Keratinocyte (primary cell): ENCODE results near the gene DSCAML1. TPM values are rescaled to one million over a fixed set of nuclear protein-coding genes. Genes with fewer than 3 reads are reported as not detected.

Experiments
- DNase-seq: peaks from one replicate; pipeline ENCODE4 v3.0.0-alpha.2; 2011; ENCODE audit warnings: low read depth, missing footprints, low spot score
- FAIRE-seq: peaks from 2 replicates; lab custom pipeline; 2011; peaks lifted over from hg19 to GRCh38; lab: Jason Lieb, UNC
- H2AFZ ChIP-seq: 2 replicates; pipeline ENCODE4 v1.6.0; 2012; ENCODE audit warnings: low read length, control low read depth, inconsistent platforms; ENCODE audit not compliant: control insufficient read depth
- H3K27ac ChIP-seq: 2 replicates; pipeline ENCODE4 v1.5.1; 2011; ENCODE audit warnings: low read length; ENCODE audit not compliant: control insufficient read depth, insufficient read depth
- H3K27me3 ChIP-seq: 3 replicates; pipeline ENCODE4 v1.6.0; 2011; ENCODE audit warnings: low read length; ENCODE audit not compliant: control insufficient read depth, insufficient read depth; ENCODE audit errors: extremely low read depth
- H3K36me3 ChIP-seq, 2 experiments: 2 replicates in 1 of 2; 3 replicates in 1 of 2; pipeline ENCODE4 v1.5.1; 2011; ENCODE audit warnings: low read length in 2 of 2, mild to moderate bottlenecking in 1 of 2; ENCODE audit not compliant: control insufficient read depth in 2 of 2, insufficient read depth in 2 of 2; ENCODE audit errors: extremely low read depth in 1 of 2
- H3K4me1 ChIP-seq: 3 replicates; pipeline ENCODE4 v1.5.1; 2011; ENCODE audit warnings: low read length; ENCODE audit not compliant: control insufficient read depth, insufficient read depth; ENCODE audit errors: extremely low read depth
- H3K4me2 ChIP-seq: 3 replicates; pipeline ENCODE4 v1.6.0; 2011; ENCODE audit warnings: low read depth, low read length; ENCODE audit not compliant: control insufficient read depth, insufficient read depth; ENCODE audit errors: extremely low read depth
- H3K4me3 ChIP-seq, 3 experiments: fragments of 200-600 bp in 1 of 3; sonication (generic) in 1 of 3; 2 replicates in 2 of 3; 3 replicates in 1 of 3; pipeline ENCODE4 v1.5.1; 2011 to 2016; ENCODE audit warnings: low read length in 3 of 3, mild to moderate bottlenecking in 3 of 3, control low read depth in 2 of 3, inconsistent platforms in 1 of 3, low read depth in 1 of 3, mixed read lengths in 1 of 3, mixed run types in 1 of 3, moderate library complexity in 1 of 3; ENCODE audit not compliant: control insufficient read depth in 2 of 3, insufficient read depth in 2 of 3; ENCODE audit errors: extremely low read depth in 1 of 3
- H3K79me2 ChIP-seq: 2 replicates; pipeline ENCODE4 v1.6.0; 2012; ENCODE audit warnings: low read length; ENCODE audit not compliant: control insufficient read depth, insufficient read depth
- H3K9ac ChIP-seq: 3 replicates; pipeline ENCODE4 v1.6.0; 2011; ENCODE audit warnings: low read length; ENCODE audit not compliant: control insufficient read depth, insufficient read depth; ENCODE audit errors: extremely low read depth
- H3K9me1 ChIP-seq: 3 replicates; pipeline ENCODE4 v1.6.0; 2011; ENCODE audit warnings: low read length; ENCODE audit not compliant: control insufficient read depth, insufficient read depth; ENCODE audit errors: extremely low read depth
- H3K9me3 ChIP-seq: 2 replicates; pipeline ENCODE4 v1.5.1; 2012; ENCODE audit warnings: low read depth, low read length; ENCODE audit not compliant: control insufficient read depth
- H4K20me1 ChIP-seq: 3 replicates; pipeline ENCODE4 v1.6.0; 2011; ENCODE audit warnings: low read length; ENCODE audit not compliant: control insufficient read depth, insufficient read depth; ENCODE audit errors: extremely low read depth
- CTCF ChIP-seq, 3 experiments: IDR thresholded peaks in 1 of 3; conservative IDR thresholded peaks in 1 of 3; optimal IDR thresholded peaks in 1 of 3; 2 replicates in 2 of 3; 3 replicates in 1 of 3; pipeline versions ENCODE3 to v1.5.1; 2011; ENCODE audit warnings: low read length in 3 of 3, mild to moderate bottlenecking in 3 of 3, moderate library complexity in 2 of 3, control low read depth in 1 of 3, inconsistent platforms in 1 of 3; ENCODE audit not compliant: insufficient read depth in 2 of 3; ENCODE audit errors: extremely low read depth in 1 of 3
- EZH2 ChIP-seq: IDR thresholded peaks from one replicate; pipeline ENCODE4 v1.6.1; 2012; ENCODE audit warnings: inconsistent platforms, mild to moderate bottlenecking, low read length, moderate library complexity
- dilution Hi-C: fragments of 300-500 bp; cut with MboI; formaldehyde crosslinking; loops from one replicate; pipeline ENCODE4 v1.7.0; 2020; ENCODE audit warnings: low sequenced_read_pairs; ENCODE audit not compliant: extremely low pct_ligation_motif_present
- polyA plus RNA-seq, 5 experiments: library from polyadenylated mRNA; depleted of rRNA in 3 of 5; stranded (reverse) in 3 of 5; stranded (forward) in 1 of 5; unstranded in 1 of 5; fragments of >200 nt; gene quantifications; 1 replicate in 1 of 5; 2 replicates in 3 of 5; 3 replicates in 1 of 5; pipeline versions ENCODE4 v1.2.1 to v1.2.3, GENCODE V29; 2011 to 2012; ENCODE audit warnings: missing spikeins in 2 of 5, low read depth in 1 of 5, low replicate concordance in 1 of 5

DSCAML1 gene
- polyA plus RNA-seq, 1 donor (not counting 4 experiments of a cell fraction or from before 2014, with no cell fraction given): not detected

GRCh38 chr11:117466966-117467365 lies 330.1 kb downstream of the DSCAML1 start:
- Histone ChIP-seq H2AFZ (no peak overlapping the region), H3K27ac (no peak overlapping the region), H4K20me1 (no peaks in the 10 kb centered on the region), H3K4me1 (no peaks in the 10 kb centered on the region), H3K27me3 (peaks cover 17% of the 10 kb centered on the region), H3K9me3 (no peaks in the 10 kb centered on the region), H3K36me3 (no peaks in the 10 kb centered on the region), H3K4me3 (no peak overlapping the region), H3K4me2 (no peak overlapping the region), H3K79me2 (no peaks in the 10 kb centered on the region), H3K9me1 (no peaks in the 10 kb centered on the region), H3K9ac (no peak overlapping the region)
- FAIRE-seq: no peak
- DNase-seq: no peak
- dilution Hi-C loops: no loop called here
- TF ChIP-seq EZH2 (no peak), CTCF (optimal IDR thresholded peaks at IDR 0.05 in 1 of 3, IDR thresholded peaks at IDR 0.05 in 1 of 3, conservative IDR thresholded peaks at IDR 0.05 in 1 of 3; ENCODE audit: extremely low read depth in 1 of 3, insufficient read depth in 2 of 3, low read length in 3 of 3) (no peak)

GRCh38 chr11:117465236-117465997 lies 331.6 kb downstream of the DSCAML1 start:
- no peak overlapping the region for H3K4me2 ChIP-seq
- no peaks in the 10 kb centered on the region for H3K9me3 ChIP-seq
- H4K20me1 ChIP-seq: no peaks in the 10 kb centered on the region
- TF ChIP-seq CTCF (optimal IDR thresholded peaks at IDR 0.05 in 1 of 3, IDR thresholded peaks at IDR 0.05 in 1 of 3, conservative IDR thresholded peaks at IDR 0.05 in 1 of 3; ENCODE audit: extremely low read depth in 1 of 3, insufficient read depth in 2 of 3, low read length in 3 of 3) (no peak), EZH2 (no peak)
- H3K36me3 ChIP-seq: no peaks in the 10 kb centered on the region
- H3K4me3 ChIP-seq: no peak overlapping the region
- peaks cover 19% of the 10 kb centered on the region for H3K27me3 ChIP-seq
- no peak for DNase-seq
- no peak overlapping the region for H3K27ac ChIP-seq
- no peaks in the 10 kb centered on the region for H3K9me1 ChIP-seq
- no peak for FAIRE-seq
- H3K4me1 ChIP-seq: no peaks in the 10 kb centered on the region
- no peak overlapping the region for H2AFZ ChIP-seq
- no peaks in the 10 kb centered on the region for H3K79me2 ChIP-seq
- H3K9ac ChIP-seq: no peak overlapping the region
- dilution Hi-C loops: no loop called here
